Effector memory CD4-positive, alpha-beta T cell (primary cell): ENCODE measurements around the gene TRUB2.
"Not testable (repeated sequence)": the region's sequence is repeated elsewhere in the genome, so short reads cannot be mapped to it uniquely, and the experiment has no call there.

Source experiments
- DNase-seq, 3 donors: peaks; one replicate each; pipeline ENCODE4 v3.0.0-alpha.2; 2020
- H3K27ac ChIP-seq: 2 replicates; pipeline ENCODE4 v1.7.0; 2013; ENCODE audit warnings: mild to moderate bottlenecking, low read length, moderate library complexity; ENCODE audit not compliant: insufficient read depth, poor library complexity, severe bottlenecking
- H3K27me3 ChIP-seq: replicated peaks from 2 replicates; pipeline ENCODE4 v1.7.0; 2013; ENCODE audit warnings: mild to moderate bottlenecking, low read length; ENCODE audit not compliant: insufficient read depth, control insufficient read depth, poor library complexity, severe bottlenecking
- H3K36me3 ChIP-seq: 2 replicates; pipeline ENCODE4 v1.7.0; 2013; ENCODE audit warnings: mild to moderate bottlenecking, low read length, moderate library complexity; ENCODE audit not compliant: control insufficient read depth, insufficient read depth
- H3K4me1 ChIP-seq: 2 replicates; pipeline ENCODE4 v1.7.0; 2013; ENCODE audit warnings: low read length, mild to moderate bottlenecking; ENCODE audit not compliant: control insufficient read depth, insufficient read depth, poor library complexity, severe bottlenecking
- H3K4me3 ChIP-seq: 2 replicates; pipeline ENCODE4 v1.7.0; 2013; ENCODE audit warnings: low read length, low read depth, mild to moderate bottlenecking; ENCODE audit not compliant: insufficient read depth, poor library complexity, severe bottlenecking
- H3K9me3 ChIP-seq: 2 replicates; pipeline ENCODE4 v1.7.0; 2013; ENCODE audit warnings: mild to moderate bottlenecking, low read length, moderate library complexity; ENCODE audit not compliant: control insufficient read depth

Gene TRUB2

DNA sequence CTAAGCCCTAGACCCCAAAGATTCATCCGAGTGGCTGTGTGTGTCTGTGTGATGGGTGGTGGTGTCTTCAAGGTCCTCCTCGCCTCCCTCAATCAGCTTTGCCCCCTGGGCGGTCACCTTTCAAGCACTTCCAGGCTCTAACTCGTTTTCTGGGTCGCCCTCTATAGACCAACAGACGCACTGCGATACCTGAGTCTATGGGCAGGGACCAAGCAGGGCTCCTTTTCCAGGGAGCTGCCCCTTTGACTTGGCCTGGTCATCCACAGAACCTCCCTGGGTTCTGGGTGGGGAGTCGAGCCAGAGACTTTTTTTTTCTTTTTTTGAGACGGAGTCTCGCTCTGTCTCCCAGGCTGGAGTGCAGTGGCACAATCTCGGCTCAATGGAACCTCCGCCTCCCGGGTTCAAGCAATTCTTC is 19.2 kb upstream of the TRUB2 start:
- peaks cover 11% of the 10 kb centered on the region for H3K4me1 ChIP-seq
- H3K27ac ChIP-seq = no peak overlapping the region
- peak overlapping the region; percentile 73 for H3K4me3 ChIP-seq
- H3K36me3 ChIP-seq = peaks cover 30% of the 10 kb centered on the region
- peak; percentile 28 to 52 (median 47) for DNase-seq
- no peaks in the 10 kb centered on the region for H3K9me3 ChIP-seq
- no peaks in the 10 kb centered on the region for H3K27me3 ChIP-seq

DNA sequence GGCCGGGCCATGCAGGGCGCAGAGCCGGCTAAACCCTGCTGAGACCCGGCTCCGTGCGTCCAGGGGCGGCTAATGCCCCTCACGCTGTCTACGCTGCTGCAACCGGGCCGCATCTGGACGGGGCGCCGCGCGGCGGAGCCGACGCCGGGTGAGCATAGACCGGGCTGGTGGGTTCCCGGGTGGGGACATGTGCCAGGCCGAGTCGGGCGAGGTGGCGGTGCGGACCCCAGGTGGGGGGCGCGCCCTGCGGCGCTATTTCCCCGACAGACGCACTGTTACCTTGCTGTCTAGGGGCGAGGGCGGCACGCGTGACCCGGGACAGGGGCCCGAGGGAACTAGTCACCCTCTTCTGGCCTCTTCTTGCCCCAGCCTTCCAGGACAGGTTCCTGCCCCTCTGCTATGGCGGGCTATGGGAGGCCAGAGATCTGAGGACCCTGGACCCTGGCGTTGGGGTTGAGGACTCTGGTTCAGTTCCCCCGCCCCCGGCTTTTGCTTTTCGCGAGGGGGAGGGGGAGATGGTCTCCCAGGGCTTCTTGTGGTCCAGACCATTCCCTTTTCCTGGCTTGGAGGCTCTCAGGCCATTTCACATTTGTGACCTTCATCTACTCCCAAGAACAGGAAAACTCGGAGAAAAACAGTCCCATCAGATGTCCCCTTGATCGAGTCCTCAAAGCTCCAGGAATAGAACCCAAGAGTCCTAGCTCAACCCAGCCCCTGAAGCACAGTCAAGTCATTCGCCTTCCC is 18.6 kb upstream of the TRUB2 start:
- peaks cover 29% of the 10 kb centered on the region for H3K36me3 ChIP-seq
- H3K9me3 ChIP-seq = no peaks in the 10 kb centered on the region
- peaks cover 11% of the 10 kb centered on the region for H3K4me1 ChIP-seq
- no peaks in the 10 kb centered on the region for H3K27me3 ChIP-seq
- H3K27ac ChIP-seq = peak overlapping the region; percentile 58
- H3K4me3 ChIP-seq = peak overlapping the region; percentile 73
- DNase-seq = no peak

DNA sequence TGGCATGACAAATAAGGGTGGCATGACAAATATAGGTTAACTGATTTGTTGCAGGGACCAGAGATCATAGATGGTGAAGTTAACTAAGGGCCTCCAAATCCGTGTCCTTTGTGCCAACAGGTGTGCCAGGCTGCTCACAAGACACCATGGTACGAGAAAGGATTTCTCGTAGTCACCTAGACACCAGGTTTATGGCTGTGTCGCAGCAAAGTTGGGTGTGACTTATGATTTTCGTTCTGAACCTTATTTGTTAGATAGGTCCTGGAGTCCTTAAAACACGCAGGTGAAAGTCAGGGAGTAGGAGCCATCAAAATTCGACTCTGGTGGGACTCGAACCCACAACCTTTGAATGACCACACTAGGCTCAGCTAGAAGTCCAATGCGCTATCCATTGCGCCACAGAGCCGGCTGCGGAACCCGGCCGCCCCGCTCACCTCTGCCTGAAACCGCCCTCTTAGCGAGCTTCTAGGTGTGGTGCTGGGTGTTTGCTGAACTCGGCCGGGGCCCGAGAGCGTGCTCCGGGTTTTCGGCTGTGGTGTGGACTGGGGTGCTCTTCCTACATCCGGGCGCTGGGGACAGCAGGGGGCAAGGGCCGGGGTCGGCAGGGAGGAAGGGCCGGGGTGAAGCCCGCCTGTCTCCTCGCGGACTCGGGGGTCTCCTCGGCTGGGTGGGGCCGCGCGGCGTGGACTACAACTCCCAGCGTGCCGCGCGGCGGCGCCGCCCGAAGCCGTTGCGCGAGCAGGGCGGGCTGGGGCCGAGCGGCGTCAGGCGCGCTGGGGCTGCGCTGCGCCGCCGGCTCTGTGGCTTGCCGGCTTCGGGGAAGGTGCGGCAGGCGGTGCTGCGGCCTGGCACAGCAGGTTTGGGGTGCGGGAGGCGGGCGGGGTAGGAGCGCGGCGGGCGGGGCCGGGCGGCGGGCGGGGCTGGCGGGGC is 17.8 kb upstream of the TRUB2 start, which contains the start of gene SLC27A4:
SLC27A4 (plus strand) TSS at position 767 of the 930 bp plus-strand sequence. CDS start 2,606 bp downstream, outside the sequence.
- Histone ChIP-seq H3K4me3 (peak within 1 kb of the TSS; percentile 73), H3K36me3 (peaks cover 20% of the 10 kb centered on the region), H3K27me3 (no peaks in the 10 kb centered on the region), H3K27ac (peak within 1 kb of the TSS; percentile 58), H3K4me1 (peaks cover 11% of the 10 kb centered on the region), H3K9me3 (no peaks in the 10 kb centered on the region)
- peak; percentile 72 to 75 (median 74) for DNase-seq

DNA sequence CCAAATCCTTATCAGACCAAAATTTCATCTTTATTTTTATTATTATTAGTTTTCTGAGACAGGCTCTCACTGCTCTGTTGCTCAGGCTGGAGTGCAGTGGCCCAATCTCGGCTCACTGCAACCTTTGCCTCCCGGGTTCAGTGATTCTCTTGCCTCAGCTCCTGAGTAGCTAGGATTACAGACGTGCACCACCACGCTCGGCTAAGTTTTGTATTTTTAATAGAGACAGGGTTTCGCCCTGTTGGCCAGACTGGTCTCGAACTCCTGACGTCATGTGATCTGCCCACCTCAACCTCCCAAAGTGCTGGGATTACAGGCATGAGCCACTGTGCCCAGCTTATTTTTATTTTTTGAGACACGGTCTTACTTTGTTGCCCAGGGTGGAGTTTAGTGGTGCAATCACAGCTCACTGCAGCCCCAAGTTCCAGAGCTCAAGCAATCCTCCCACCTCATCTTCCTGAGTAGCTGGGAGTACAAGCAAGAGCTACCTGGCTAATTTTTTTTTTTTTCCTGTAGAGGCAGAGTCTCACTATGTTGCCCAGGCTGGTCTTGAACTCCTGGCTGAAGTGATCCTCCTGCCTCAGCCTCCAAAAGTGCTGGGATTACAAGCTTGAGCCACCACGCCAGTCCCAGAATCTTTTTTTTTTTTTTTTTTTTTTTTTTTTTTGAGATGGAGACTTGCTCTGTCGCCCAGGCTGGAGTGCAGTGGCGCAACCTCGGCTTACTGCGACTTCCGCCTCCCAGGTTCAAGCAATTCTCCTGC is 16.8 kb upstream of the TRUB2 start:
- not testable (repeated sequence) for H3K27me3 ChIP-seq, H3K9me3 ChIP-seq, H3K27ac ChIP-seq, DNase-seq, H3K4me3 ChIP-seq
- peaks cover 13% of the 10 kb centered on the region for H3K36me3 ChIP-seq
- H3K4me1 ChIP-seq = peaks cover 11% of the 10 kb centered on the region

DNA sequence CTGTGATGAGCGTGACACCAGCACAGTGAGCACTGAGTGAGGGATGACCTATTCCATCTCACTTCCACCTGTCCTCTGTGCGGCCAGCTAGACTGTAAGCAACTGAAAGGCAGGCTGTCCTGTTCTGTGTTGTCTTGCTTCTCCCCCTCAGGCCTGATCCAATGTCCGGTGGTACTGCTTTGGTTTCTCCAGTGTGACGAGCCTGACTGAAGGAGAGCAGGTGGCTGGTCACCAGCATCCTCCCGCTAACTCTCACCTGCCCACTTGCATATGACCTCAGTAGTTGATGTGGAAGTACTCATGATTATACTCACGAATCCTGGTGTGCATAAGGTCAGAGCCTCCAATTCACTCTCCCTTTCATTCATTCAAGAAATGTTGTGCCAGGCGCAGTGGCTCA is 15.7 kb upstream of the TRUB2 start:
- Histone ChIP-seq H3K4me1 (peaks cover 11% of the 10 kb centered on the region), H3K27ac (no peak overlapping the region), H3K4me3 (no peak overlapping the region), H3K9me3 (no peaks in the 10 kb centered on the region), H3K36me3 (peaks cover 4% of the 10 kb centered on the region), H3K27me3 (no peaks in the 10 kb centered on the region)
- no peak for DNase-seq

DNA sequence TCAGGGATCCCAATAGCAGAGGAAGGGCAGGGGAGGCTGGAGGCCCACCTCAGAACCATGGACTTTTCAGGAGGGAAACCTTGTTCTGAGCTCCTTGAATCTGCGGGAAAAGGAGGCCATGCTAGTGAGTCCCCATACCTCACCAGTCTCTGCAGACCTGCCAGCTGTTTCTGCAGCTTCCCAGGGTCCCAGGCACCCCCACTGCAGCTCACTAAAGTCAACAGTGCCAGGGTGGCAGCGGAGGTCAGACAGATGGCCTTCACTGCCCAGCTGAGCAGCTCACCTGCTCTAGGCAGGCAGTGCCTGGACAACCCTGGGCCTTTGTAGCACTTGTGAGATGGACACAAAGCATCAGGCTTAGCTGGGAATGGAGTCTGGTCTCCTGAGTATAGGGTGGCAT is 13.7 kb upstream of the TRUB2 start:
- no peak for DNase-seq
- Histone ChIP-seq H3K9me3 (no peaks in the 10 kb centered on the region), H3K27ac (no peak overlapping the region), H3K27me3 (no peaks in the 10 kb centered on the region), H3K36me3 (peaks cover 10% of the 10 kb centered on the region), H3K4me1 (peaks cover 6% of the 10 kb centered on the region), H3K4me3 (no peak overlapping the region)

DNA sequence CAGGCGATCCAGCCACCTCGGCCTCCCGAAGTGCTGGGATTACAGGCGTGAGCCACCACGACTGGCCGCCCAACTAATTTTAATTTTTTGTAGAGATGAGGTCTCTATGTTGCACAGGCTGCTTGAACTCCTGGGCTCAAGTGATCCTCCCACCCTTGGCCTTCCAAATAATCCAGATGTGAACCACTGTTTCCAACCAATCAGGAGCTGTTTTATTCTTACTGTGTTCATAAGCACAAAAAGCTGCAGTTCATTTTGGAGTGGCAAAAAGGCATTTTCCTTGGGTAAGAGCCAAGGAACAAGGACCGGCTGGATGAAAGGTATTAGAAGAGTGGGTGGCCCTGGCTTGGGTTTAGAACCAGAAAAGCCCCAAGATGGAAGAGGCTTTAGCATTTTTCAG is 12.9 kb upstream of the TRUB2 start:
- peaks cover 3% of the 10 kb centered on the region for H3K4me1 ChIP-seq

DNA sequence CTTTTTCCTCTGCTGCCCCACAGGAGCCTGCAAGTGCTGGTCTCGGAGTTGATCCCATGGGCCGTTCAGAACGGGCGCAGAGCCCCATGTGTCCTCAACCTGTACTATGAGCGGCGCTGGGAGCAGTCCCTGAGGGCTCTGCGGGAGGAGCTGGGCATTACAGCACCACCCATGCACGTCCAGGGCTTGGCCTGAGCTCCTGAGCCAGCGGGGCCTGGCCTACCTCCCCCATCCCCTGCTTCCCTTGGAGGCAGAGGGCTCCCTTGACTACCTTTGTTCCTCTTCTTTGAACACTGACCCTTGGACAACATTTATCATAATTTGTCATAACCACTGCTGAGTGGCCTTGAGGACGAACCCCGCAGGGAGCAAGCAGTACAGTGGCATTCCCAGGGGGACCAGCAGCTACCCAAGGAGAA is 11.2 kb upstream of the TRUB2 start:
- H3K27me3 ChIP-seq = no peaks in the 10 kb centered on the region
- H3K36me3 ChIP-seq = peaks cover 17% of the 10 kb centered on the region
- H3K9me3 ChIP-seq = no peaks in the 10 kb centered on the region
- no peak for DNase-seq
- H3K4me3 ChIP-seq = no peak overlapping the region
- H3K4me1 ChIP-seq = no peaks in the 10 kb centered on the region
- H3K27ac ChIP-seq = no peak overlapping the region

More for the DNA sequence above, 12.9 kb upstream of the TRUB2 start:
- Histone ChIP-seq H3K27me3 (no peaks in the 10 kb centered on the region), H3K4me3 (no peak overlapping the region), H3K36me3 (peaks cover 10% of the 10 kb centered on the region), H3K9me3 (no peaks in the 10 kb centered on the region), H3K27ac (no peak overlapping the region)
- no peak for DNase-seq

DNA sequence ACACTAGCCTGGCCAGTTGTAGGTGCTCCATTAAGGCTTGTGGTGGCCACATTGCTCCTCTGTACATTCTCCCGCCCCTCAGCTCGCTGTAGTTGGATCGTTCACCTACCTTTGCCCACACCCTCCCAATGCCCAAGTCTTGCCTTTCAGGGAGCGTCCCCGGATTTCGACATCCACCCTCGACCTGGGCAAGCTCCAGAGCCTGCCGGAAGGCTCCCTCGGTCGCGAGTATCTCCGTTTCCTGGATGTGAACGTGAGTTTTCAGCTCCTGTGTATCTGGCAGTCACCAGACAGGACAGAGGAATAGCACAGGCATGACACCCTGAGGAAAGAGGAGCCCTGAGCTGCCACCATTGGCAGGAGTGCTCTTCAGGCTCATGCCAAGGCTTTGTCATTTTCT is 3.4 kb upstream of the TRUB2 start:
- Histone ChIP-seq H3K36me3 (peaks cover 34% of the 10 kb centered on the region), H3K27ac (no peak overlapping the region), H3K4me3 (no peak overlapping the region), H3K27me3 (no peaks in the 10 kb centered on the region), H3K9me3 (no peaks in the 10 kb centered on the region), H3K4me1 (peaks cover 13% of the 10 kb centered on the region)
- DNase-seq = no peak
